Epithelial cell of proximal tubule (primary cell): ENCODE measurements around the gene USP53. TPM values are rescaled to one million over a fixed set of nuclear protein-coding genes. Genes with fewer than 3 reads are reported as not detected.
A peak's percentile ranks its signal among the peaks of the same experiment; 100 is the strongest.
"Not testable (repeated sequence)": the region's sequence is repeated elsewhere in the genome, so short reads cannot be mapped to it uniquely, and the experiment has no call there.

Experiments
- DNase-seq: peaks from one replicate; pipeline ENCODE4 v3.0.0-alpha.2; 2011; ENCODE audit warnings: low read depth
- H3K4me3 ChIP-seq: 2 replicates; pipeline ENCODE4 v1.5.1; 2011; ENCODE audit warnings: low read depth, mild to moderate bottlenecking, low read length
- total RNA-seq: library from RNA; depleted of rRNA; stranded (reverse); fragments of >200 nt; gene quantifications from 2 replicates; pipeline ENCODE4 v1.2.3, GENCODE V29; 2015
- TF ChIP-seq, protein P1 (sequence below): conservative IDR thresholded peaks from 2 replicates; pipeline ENCODE4 v1.5.1; 2012; ENCODE audit warnings: low read depth, mild to moderate bottlenecking, low read length

The USP53 gene
- total RNA-seq, 1 donor from 2014 or later = 48.9 TPM

GRCh38 chr4:119264743-119265142 is 52.2 kb downstream of the USP53 start:
- DNase-seq = no peak
- TF ChIP-seq, protein P1, sequence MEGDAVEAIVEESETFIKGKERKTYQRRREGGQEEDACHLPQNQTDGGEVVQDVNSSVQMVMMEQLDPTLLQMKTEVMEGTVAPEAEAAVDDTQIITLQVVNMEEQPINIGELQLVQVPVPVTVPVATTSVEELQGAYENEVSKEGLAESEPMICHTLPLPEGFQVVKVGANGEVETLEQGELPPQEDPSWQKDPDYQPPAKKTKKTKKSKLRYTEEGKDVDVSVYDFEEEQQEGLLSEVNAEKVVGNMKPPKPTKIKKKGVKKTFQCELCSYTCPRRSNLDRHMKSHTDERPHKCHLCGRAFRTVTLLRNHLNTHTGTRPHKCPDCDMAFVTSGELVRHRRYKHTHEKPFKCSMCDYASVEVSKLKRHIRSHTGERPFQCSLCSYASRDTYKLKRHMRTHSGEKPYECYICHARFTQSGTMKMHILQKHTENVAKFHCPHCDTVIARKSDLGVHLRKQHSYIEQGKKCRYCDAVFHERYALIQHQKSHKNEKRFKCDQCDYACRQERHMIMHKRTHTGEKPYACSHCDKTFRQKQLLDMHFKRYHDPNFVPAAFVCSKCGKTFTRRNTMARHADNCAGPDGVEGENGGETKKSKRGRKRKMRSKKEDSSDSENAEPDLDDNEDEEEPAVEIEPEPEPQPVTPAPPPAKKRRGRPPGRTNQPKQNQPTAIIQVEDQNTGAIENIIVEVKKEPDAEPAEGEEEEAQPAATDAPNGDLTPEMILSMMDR = no peak
- no peak overlapping the region for H3K4me3 ChIP-seq

- TF ChIP-seq, protein P1 = no peak
- DNase-seq = no peak
- H3K4me3 ChIP-seq = no peak overlapping the region
Observed at GRCh38 chr4:119266153-119266552, 53.6 kb downstream of the USP53 start.

DNA sequence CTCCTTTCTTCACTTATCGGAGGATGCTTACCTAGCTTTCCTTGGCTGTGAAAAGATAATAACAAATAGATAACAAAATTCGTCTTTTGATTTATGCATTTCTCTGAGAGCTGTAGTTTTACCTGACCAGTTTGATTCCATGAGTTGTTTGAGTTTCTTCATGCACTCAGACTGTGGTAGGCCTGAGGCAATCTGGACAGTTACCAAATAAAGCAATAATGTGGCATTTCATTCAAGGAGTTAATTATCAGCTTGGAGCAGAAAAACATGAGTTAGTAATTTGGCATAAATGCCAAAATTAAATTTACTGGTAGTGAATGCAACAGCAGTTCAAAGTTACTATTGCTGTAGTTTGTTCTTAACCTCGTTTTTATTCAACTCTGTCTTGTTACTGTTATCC is 56.0 kb downstream of the USP53 start:
- DNase-seq = peak; percentile 35
- TF ChIP-seq, protein P1 = no peak
- no peak overlapping the region for H3K4me3 ChIP-seq

- TF ChIP-seq, protein P1 = no peak
- DNase-seq = no peak
- H3K4me3 ChIP-seq = no peak overlapping the region
Observed at GRCh38 chr4:119271361-119272085, 59.0 kb downstream of the USP53 start.

DNA sequence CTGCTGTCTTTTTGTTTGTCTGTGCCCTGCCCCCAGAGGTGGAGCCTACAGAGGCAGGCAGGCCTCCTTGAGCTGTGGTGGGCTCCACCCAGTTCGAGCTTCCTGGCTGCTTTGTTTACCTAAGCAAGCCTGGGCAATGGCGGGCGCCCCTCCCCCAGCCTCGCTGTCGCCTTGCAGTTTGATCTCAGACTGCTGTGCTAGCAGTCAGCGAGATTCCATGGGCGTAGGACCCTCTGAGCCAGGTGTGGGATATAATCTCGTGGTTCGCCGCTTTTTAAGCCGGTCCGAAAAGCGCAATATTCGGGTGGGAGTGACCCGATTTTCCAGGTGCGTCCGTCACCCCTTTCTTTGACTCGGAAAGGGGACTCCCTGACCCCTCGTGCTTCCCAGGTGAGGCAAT is 67.0 kb downstream of the USP53 start:
- H3K4me3 ChIP-seq, DNase-seq: not testable (repeated sequence)

GRCh38 chr4:119279945-119280344 is 67.4 kb downstream of the USP53 start:
- DNase-seq, H3K4me3 ChIP-seq: not testable (repeated sequence)

GRCh38 chr4:119281393-119281792 is 68.9 kb downstream of the USP53 start:
- no peak for DNase-seq
- TF ChIP-seq, protein P1 = no peak
- H3K4me3 ChIP-seq = no peak overlapping the region

GRCh38 chr4:119284876-119285780 is 72.6 kb downstream of the USP53 start:
- DNase-seq = no peak
- TF ChIP-seq, protein P1 = no peak
- H3K4me3 ChIP-seq = peak overlapping the region; percentile 12
